SW 1271 (cell line): ENCODE data around the gene PPP1R9B.

Experiments used
- DNase-seq, 2 experiments: peaks; one replicate each; lab custom pipeline; 2025; lab: John Stamatoyannopoulos, UW

PPP1R9B gene

GRCh38 chr17:50172130-50172529 is 21.7 kb upstream of the PPP1R9B start:
- no peak for DNase-seq

DNA sequence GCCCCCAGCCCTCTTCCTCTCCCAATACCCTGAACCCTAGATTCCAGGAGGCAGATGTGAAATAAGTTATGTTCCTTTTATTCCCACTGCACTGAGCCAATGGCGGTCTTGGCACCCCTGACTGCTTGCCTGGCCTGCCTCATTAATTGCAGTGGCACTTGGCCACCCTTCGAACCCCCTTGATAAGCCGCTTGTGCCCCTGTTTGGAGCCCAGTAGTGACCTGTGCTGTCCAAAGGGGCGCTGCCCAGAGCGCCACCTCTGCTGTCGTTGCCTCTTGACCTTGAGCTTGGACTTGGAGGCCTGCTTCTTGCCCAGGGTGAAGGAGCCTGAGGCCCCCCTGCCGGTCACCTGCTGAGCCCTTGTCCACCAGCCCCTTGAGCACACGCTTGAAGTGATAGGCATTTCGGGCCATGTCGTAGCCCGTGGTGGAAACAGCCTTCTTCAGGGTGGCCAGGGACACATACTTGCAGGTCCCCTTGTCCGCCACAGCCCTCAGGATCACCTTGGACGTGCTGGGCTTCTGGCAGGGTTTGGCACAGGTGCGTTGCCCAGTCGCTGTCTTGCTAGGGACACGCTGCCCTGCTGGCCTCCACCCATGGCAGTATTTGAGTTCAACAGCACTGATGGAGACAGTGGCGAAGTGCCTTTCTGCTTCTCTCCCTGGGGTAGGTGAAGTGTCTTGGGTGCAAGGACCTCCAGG is 21.0 kb upstream of the PPP1R9B start:
- no peak for DNase-seq

- no peak for DNase-seq
These were observed 20.3 kb upstream of the PPP1R9B start for GRCh38 chr17:50170662-50171370.

GRCh38 chr17:50169881-50170459 is 19.5 kb upstream of the PPP1R9B start:
- DNase-seq = no peak

- DNase-seq = peak in 1 of 2 experiments; percentile 64
These were observed 18.8 kb upstream of the PPP1R9B start for GRCh38 chr17:50169121-50169764.

- no peak for DNase-seq
These were observed 17.8 kb upstream of the PPP1R9B start for GRCh38 chr17:50168319-50168718.

DNA sequence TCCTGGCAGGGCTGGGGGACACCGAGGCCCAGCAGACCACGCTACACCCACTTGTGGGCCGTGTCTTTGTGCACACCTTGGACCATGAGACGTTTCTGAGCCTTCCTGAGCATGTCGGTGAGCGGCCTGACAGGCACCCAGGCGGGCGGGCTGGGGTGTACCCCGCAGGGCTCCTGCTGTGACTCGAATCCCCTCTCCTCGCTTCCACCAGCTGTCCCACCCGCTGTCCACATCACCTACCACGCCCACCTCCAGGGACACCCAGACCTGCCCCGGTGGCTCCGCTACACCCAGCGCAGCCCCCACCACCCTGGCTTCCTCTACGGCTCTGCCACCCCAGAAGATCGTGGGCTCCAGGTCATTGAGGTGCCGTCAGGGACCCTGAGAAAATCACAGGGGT is 16.9 kb upstream of the PPP1R9B start:
- DNase-seq = no peak

- DNase-seq = no peak
These were observed 16.2 kb upstream of the PPP1R9B start for GRCh38 chr17:50166518-50167181.

DNA sequence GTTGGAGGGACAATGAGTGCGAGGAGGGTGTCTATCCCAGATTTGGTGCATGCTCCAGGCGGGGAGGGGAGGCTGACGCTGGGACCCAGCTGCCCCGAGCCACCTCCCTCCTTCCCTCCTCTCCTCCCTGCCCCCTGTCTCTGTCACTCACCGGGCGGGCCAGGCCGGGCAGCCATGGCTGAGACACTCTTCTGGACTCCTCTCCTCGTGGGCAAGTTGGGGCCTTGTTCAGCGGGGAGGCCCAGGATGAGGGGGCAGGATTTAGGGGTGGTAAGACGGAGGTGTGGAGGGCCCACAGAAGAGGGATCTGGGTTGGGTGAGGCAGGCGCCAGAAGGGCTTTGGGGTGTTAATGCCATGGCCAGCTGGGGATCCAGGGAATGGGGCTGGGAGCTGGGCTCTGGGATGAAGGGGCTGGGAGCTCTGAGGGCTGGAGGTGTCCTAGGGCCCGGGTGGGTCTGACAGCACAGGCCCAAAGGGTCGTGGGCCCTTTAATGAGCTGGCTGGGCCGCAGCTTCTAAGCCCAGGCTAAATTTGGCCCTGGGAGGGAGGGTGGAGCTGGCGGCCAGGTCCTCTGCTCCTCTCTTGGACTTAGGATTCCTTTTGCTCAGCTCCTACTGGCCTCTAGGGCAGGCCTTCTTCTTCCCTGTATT is 15.5 kb upstream of the PPP1R9B start, which contains the start of gene SGCA:
Gene SGCA (plus strand): TSS at position 139 of the 651 bp plus-strand sequence. CDS start 36 bp downstream, at position 175.
- DNase-seq = no peak

DNA sequence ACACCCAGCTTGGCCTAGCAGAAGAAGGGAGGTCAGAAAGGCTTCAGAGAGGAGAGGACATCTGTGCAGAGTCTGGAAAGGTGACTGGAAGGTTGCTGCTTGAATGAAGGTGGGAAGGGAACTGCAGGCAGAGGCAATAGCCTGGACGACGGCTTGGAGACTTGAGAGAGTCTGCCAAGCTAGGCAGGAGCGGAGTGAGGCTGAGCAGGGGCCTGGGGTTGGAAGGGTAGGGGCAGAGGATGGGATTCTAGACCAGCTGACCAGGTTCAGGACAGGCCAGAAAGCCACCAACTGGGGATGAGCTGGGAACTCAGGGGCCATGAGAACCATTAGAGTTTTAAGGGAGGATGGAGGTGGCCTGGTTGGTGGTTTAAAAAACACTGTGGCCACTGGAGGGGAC is 15.0 kb upstream of the PPP1R9B start:
- DNase-seq = no peak

DNA sequence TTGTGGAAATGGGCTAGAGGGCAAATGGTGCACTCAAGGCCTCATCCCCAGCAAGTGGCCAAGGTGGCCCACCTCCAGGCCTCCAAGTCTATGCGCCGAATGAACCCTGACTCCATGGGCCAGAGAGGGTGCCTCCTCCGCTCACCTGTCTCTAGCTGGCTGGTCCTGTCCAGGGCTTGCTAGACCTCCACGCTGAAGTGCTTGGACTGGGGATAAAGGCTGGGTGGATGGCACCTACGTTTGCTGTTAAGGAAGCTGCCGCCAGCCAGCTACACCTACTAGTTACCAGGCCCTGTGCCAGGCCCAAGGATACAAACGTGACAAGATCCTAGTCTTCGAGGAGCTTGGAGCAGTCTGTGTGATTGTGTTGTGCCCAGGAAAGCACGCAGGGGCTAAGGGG is 14.6 kb upstream of the PPP1R9B start:
- no peak for DNase-seq

GRCh38 chr17:50164697-50164988 is 14.2 kb upstream of the PPP1R9B start:
- no peak for DNase-seq

DNA sequence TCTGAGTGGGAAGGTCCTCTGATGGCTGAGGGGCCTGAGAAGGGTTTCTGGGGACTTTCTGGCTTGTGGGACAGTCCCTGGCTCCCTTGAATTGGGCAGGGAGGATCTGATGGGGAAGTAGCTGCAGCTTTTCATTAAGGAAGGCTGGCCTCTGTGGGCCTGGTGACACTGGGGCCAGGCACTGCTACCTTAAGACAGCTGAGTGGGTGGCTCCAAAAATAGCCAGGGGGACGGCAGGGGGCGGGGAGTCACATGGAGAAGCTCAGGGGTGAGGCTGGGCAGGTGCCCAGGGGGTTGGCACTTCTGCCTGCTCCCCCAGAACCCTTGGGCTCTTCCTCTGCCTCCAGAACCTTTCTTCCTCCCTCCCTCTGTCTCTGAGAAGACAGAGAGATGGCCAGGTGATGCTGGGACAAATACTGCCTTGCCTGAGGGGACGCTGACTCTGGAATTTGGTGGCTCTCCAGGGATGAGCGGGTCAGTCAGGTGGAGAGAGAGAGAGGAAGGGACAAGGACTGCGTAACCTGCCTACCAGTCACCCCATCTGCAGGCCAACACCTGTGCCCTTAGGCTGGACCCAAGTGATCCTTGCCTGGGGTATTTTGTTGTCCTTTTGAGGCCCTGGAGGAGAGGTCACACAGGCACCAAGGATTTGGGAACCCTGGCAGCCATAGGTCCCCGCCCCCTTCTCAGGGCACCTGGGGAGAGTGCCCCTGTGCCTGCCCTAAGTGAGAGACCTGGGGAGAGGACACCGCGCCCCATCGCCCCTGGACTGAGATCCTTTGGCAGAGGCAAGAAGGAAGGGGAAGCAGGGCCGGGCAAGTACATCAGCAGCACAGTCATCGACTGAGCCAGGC is 13.6 kb upstream of the PPP1R9B start:
- no peak for DNase-seq

DNA sequence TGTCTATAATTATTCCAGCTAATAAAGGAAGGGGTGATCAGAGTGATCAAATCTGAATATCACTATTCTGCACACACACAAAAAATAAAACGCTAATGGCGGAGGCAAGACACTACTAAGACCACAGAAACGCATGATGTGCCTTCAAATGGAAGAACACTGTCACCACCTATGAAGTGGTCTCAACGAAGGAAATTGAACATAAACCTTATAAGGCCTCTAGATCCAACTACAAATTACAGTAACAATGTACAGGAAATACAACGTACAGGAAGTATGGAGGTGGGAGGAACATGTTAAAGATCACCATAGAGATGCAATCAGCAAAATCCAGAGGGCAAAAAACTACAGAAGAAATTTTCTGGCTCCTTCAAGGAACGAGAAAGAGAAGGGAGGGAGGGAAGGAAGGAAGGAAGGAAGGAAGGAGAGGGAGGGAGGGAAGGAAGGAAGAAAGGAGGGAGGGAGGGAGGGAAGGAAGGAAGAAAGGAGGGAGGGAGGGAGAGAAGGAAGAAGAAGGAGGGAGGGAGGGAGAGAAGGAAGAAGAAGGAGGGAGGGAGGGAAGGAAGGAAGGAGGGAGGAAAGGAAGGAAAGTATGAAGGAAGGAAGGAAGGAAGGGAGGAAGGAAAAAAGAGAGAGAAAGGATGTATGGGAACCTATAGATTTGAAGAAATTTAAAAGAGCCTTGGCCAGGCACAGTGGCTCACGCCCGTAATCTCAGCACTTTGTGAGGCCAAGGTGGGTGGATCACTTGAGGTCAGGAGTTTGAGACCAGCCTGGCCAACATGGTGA is 12.2 kb upstream of the PPP1R9B start:
- no peak for DNase-seq

- no peak for DNase-seq
These were observed 11.4 kb upstream of the PPP1R9B start for GRCh38 chr17:50161911-50162288.

GRCh38 chr17:50161023-50161910 is 10.8 kb upstream of the PPP1R9B start:
- DNase-seq = peak; percentile 65 to 89

DNA sequence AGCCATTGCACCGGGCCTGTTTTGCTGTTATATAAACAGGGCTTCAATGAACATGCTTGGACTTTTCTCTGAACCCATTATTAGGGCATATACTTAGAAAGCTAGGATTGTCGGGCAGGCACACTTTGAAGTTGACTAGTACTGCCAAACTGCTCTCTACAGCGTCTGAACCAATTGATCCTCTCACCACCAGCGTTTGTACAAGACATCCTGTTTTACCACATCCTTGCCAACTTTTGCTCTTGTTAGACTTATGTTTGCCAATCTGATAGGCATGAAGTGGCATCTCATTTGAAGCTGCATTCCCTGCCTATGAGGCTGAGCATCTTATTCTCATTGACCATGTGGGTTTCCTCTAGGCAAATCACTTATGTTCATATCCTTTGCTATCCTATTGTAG is 7.4 kb upstream of the PPP1R9B start:
- DNase-seq = no peak

DNA sequence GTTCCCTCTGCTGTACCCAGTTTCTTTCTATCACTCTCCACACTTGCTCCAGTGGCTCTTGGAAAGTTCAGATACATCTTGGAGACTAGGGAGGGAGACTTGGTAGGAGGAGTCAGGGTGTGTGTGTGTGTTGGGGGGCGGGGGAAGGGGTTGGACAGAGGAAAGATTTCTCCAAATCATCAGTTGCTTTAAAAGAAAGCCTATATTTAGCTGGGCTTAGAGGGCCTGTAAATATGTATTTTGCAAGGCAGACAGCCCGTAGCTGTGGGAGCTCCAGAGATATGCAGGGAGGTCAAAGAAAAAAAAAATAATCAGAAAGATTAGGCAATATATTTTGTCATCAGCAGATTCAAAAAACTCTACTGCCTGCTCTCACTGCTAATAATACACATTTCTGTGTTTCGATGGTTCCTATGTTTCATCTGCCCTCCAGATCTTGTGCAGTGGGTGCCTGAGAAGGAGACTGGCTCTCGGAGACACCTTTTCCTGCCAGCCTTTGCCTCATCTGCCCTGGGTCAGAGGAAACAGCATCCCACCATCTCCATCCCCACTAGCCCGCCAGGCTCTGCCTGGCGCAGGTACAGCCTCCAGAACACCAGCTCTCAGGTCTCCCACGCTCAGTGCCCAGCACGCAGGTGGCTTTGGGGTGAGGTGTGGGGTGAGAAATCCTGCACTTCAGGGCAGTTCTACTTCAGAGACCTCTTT is 4.8 kb upstream of the PPP1R9B start:
- DNase-seq = no peak
